ENCODE measurements around the gene DYNLT1.

Gene DYNLT1

DNA sequence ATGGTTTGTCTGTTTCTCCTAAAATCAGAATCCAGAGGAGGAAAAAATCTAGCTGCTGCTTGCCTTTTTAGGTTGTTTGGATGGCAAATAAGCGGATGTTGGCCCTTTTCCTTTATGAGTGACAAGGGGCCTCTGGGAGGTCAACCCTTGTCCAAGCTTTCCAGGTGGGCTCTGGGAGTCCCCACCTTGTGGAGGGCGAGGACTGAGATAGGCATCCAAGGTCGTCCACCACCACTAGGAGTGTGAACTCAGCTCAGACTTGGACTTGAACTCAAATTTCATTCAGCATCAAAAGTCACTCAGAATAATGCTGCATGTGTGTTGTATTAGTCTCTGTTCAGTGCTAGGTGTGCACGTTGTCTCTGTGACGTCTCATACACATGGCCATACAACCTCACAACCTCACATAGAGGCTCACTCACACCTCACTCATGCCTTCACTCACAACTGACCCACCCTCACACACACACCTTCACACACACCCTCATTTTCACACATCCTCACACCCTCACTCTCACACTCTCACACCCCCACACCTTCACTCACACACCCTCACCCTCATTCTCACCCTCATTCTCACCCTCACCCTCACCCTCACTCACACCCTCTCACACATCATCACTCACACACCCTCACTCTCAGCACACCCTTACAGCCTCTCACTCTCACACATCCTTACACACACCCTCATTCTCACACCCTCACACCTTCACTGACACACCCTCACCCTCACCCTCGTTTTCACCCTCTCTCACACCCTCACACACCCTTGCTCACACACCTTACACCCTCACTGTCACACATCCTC is 18.0 kb downstream of the DYNLT1 start:
- DNase-seq (ENCODE audit: low read depth) = no peak
- TF ChIP-seq, protein P1, sequence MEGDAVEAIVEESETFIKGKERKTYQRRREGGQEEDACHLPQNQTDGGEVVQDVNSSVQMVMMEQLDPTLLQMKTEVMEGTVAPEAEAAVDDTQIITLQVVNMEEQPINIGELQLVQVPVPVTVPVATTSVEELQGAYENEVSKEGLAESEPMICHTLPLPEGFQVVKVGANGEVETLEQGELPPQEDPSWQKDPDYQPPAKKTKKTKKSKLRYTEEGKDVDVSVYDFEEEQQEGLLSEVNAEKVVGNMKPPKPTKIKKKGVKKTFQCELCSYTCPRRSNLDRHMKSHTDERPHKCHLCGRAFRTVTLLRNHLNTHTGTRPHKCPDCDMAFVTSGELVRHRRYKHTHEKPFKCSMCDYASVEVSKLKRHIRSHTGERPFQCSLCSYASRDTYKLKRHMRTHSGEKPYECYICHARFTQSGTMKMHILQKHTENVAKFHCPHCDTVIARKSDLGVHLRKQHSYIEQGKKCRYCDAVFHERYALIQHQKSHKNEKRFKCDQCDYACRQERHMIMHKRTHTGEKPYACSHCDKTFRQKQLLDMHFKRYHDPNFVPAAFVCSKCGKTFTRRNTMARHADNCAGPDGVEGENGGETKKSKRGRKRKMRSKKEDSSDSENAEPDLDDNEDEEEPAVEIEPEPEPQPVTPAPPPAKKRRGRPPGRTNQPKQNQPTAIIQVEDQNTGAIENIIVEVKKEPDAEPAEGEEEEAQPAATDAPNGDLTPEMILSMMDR (IDR thresholded peaks at IDR 0.05; ENCODE audit: low read depth, low read length, missing control alignments) = no peak
- no peak overlapping the region for H3K4me3 ChIP-seq (ENCODE audit: low read depth, low read length)

DNA sequence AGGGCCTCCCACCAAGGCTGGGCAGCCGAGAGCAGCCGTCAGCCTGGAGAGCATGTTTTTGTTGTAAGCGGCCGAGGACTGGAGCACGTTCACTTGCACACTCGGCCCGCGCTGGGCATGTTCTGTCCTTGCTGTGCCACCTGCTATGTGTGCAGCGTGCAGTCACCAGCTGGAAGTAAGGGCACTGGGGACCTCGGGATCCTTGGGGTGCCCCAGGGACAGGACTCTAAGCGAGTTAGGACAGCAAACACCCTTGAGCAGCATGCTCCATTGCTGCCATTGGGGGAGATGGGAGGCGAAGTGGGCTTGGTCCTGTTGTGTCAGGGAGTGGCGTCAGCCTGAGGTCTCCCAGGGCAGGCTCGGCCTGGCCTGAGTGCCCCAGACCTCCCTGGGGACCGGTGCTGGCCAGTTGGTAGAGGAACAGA is 18.6 kb downstream of the DYNLT1 start:
- TF ChIP-seq, protein P1 (IDR thresholded peaks at IDR 0.05; ENCODE audit: low read depth, low read length, missing control alignments) = no peak
- H3K4me3 ChIP-seq (ENCODE audit: low read depth, low read length) = no peak overlapping the region
- DNase-seq (ENCODE audit: low read depth) = no peak

DNA sequence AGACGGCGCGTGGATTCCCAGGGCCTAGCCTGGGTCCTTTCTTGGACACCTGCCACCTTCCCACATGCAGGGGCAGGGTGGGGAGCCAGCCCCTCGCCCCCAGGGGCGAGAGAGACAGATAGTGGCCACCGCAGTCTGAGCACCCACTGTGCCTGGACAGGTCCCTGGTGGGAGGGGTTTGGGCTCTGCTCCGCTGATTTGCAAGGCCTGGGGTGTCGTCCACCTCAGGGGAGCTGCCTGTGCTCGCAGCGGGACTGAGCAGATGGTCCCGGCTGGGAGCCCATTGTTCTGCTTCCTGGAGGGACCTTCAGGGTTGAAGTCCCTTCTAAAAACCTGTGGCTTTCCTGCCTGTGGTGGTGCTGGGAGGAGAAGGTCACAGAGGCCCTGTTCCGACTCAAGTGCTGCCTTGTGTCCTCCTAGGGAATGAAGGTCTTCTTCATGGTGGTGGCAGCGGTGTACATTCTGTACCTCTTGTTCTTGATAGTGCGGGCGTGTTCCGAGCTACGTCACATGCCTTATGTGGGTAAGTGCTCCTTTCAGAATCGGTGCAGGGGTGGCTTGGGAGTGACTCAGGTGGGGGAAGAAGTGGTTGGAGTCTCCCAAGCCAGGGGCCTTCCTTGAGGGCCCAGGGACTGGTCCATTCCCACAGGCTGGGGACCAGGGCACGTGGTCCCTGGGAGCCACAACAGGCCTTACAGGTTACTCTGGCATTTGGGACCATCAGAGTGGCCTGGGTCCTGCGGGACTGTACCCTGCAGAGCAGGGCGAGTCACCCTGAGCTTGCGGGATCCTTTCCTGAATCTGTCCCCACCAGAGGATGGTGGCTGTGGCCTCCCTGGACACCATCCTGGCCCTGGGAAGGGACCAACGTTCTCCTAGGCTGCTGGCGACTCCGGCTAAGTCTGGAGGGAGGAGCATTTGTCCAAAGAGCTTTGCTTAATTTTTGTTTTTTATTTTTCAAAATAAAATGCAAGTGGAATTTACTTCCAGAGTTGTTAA is 19.6 kb downstream of the DYNLT1 start:
- TF ChIP-seq, protein P1 (IDR thresholded peaks at IDR 0.05; ENCODE audit: low read depth, low read length, missing control alignments) = no peak
- no peak for DNase-seq (ENCODE audit: low read depth)
- no peak overlapping the region for H3K4me3 ChIP-seq (ENCODE audit: low read depth, low read length)

DNA sequence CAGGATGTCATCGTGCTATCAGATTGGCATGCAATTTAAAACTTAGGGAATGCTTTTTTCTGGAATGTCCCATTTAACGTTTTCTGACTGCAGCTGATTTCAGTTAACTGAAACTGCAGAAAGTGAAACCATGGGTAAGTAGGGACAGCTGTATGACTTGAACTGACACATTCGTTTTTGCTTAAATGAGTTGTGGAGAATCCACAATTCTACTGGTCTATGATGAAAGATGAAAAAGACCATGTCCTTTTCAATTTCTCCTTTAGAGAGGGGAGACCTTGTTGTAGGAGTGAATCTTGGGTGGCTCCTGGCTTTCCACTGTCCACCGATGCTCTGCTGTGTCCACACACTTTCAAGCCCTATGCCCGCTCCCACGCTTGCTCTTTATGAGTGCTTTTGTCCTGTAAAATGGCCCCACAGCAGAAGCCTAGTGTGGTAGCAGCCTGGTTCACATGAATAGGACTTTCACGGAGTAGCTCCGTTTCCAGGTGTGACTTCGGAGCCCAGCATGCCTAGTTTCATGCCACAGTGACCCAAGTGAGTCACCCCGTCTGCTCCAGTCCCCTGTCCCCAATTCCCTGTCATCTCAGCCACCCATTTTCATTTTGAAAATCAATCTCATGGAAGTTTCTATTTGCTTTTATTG is 21.9 kb downstream of the DYNLT1 start:
- H3K4me3 ChIP-seq (ENCODE audit: low read depth, low read length) = no peak overlapping the region
- DNase-seq (ENCODE audit: low read depth) = no peak
- TF ChIP-seq, protein P1 (IDR thresholded peaks at IDR 0.05; ENCODE audit: low read depth, low read length, missing control alignments) = no peak

DNA sequence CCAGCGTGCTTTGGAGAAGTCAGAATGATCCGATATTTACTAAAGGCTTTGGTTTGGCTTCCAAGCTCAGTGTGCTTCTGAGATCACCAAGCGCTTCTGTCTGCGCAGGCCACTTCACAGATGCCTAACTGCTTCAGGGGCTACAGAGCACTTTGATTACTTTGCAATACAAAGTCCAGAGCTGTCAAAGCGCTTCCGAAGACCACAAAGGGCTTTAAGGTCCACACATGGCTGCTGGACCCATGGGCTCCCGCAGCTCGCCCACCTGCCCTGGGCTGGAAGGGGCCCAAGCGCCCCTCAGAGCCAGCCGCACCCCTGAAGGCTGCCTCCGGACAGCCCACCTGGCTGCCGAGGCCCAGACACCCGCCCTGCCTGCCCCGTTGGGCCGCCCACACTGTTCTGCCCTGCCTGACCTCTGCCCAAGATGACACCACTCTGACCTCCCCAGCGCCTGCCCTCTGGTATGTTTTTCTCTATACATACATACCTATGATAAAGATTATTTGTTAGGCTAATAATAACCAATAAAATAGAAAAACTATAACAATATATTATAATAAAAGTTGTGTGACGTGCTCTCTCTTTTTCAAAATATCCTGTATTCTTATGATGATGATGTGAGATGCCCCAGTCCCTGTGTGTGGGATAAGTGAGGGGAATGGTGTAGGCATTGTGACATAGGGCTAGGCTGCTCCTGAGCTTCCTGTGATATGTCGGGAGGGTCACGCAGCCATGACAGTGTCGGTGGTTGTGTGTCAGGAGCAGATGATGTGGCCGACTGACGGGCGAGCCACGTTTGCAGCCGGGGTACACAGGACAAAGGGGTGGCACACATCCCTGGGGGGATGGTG is 22.6 kb downstream of the DYNLT1 start:
- DNase-seq (ENCODE audit: low read depth) = no peak
- TF ChIP-seq, protein P1 (IDR thresholded peaks at IDR 0.05; ENCODE audit: low read depth, low read length, missing control alignments) = no peak

More for the DNA sequence above, 22.6 kb downstream of the DYNLT1 start:
- no peak overlapping the region for H3K4me3 ChIP-seq (ENCODE audit: low read depth, low read length)
